Neutrophil (primary cell): ENCODE results near the gene UBE2D2.
"Not testable (repeated sequence)": the region's sequence is repeated elsewhere in the genome, so short reads cannot be mapped to it uniquely, and the experiment has no call there.

ENCODE experiments used
- H3K27ac ChIP-seq: fragments of 200-600 bp; sonication (generic); 2 replicates; pipeline ENCODE4 v1.5.1; 2016; ENCODE audit warnings: mild to moderate bottlenecking, moderate library complexity
- H3K27me3 ChIP-seq: fragments of 200-600 bp; sonication (generic); 2 replicates; pipeline ENCODE4 v1.6.0; 2016; ENCODE audit warnings: mild to moderate bottlenecking
- H3K36me3 ChIP-seq: fragments of 200-600 bp; sonication (generic); 2 replicates; pipeline ENCODE4 v1.5.1; 2017
- H3K4me1 ChIP-seq, 2 experiments: fragments of 200-600 bp in 1 of 2; sonication (generic) in 1 of 2; 1 replicate in 1 of 2; 2 replicates in 1 of 2; pipeline versions ENCODE4 v1.5.1 to v1.6.1; 2013 to 2016; ENCODE audit warnings: low read depth in 1 of 2, low read length in 1 of 2, mild to moderate bottlenecking in 1 of 2, moderate library complexity in 1 of 2; ENCODE audit not compliant: control insufficient read depth in 1 of 2, insufficient read depth in 1 of 2
- H3K4me3 ChIP-seq, 2 experiments: fragments of 200-600 bp in 1 of 2; sonication (generic) in 1 of 2; 1 replicate in 1 of 2; 2 replicates in 1 of 2; pipeline ENCODE4 v1.5.1; 2013 to 2016; ENCODE audit warnings: low read depth in 1 of 2, low read length in 1 of 2, mild to moderate bottlenecking in 1 of 2, moderate library complexity in 1 of 2
- H3K9me3 ChIP-seq: fragments of 200-600 bp; sonication (generic); 2 replicates; pipeline ENCODE4 v1.5.1; 2016
- CTCF ChIP-seq: fragments of 200-600 bp; sonication (generic); IDR thresholded peaks from 2 replicates; pipeline ENCODE4 v1.5.1; 2016; ENCODE audit warnings: antibody characterized with exemption

The UBE2D2 gene

GRCh38 chr5:139578325-139578724 lies 17.2 kb downstream of the UBE2D2 start:
- peaks cover 10 to 12% of the 10 kb centered on the region in 2 experiments for H3K4me1 ChIP-seq

GRCh38 chr5:139582181-139582580 lies 21.0 kb downstream of the UBE2D2 start:
- not testable (repeated sequence) for H3K27ac ChIP-seq, H3K9me3 ChIP-seq, H3K36me3 ChIP-seq, H3K27me3 ChIP-seq, H3K4me3 ChIP-seq
- peaks cover 8 to 10% of the 10 kb centered on the region in 2 experiments for H3K4me1 ChIP-seq

More at GRCh38 chr5:139578325-139578724, 17.2 kb downstream of the UBE2D2 start:
- no peaks in the 10 kb centered on the region for H3K36me3 ChIP-seq
- H3K27me3 ChIP-seq = no peaks in the 10 kb centered on the region
- H3K27ac ChIP-seq = no peak overlapping the region
- H3K4me3 ChIP-seq = no peak overlapping the region
- TF ChIP-seq CTCF = no peak
- H3K9me3 ChIP-seq = no peaks in the 10 kb centered on the region

- no peak overlapping the region for H3K27ac ChIP-seq
- peaks cover 5% of the 10 kb centered on the region for H3K36me3 ChIP-seq
Measured at GRCh38 chr5:139584137-139584536, 23.0 kb downstream of the UBE2D2 start.

GRCh38 chr5:139588116-139588515 lies 27.0 kb downstream of the UBE2D2 start:
- H3K4me3 ChIP-seq, H3K36me3 ChIP-seq, H3K27me3 ChIP-seq, H3K9me3 ChIP-seq: not testable (repeated sequence)
- Histone ChIP-seq H3K27ac (peak overlapping the region; percentile 77), H3K4me1 (peaks cover 13 to 24% of the 10 kb centered on the region in 2 experiments)

More at GRCh38 chr5:139584137-139584536, 23.0 kb downstream of the UBE2D2 start:
- Histone ChIP-seq H3K27me3 (no peaks in the 10 kb centered on the region), H3K4me3 (no peak overlapping the region), H3K4me1 (peaks cover 0 to 6% of the 10 kb centered on the region in 2 experiments), H3K9me3 (no peaks in the 10 kb centered on the region)
- no peak for TF ChIP-seq CTCF

- no peak for TF ChIP-seq CTCF
- H3K36me3 ChIP-seq = peaks cover 5% of the 10 kb centered on the region
- no peaks in the 10 kb centered on the region for H3K9me3 ChIP-seq
- peak overlapping the region; percentile 77 for H3K27ac ChIP-seq
- no peaks in the 10 kb centered on the region for H3K27me3 ChIP-seq
- H3K4me1 ChIP-seq = peaks cover 13 to 24% of the 10 kb centered on the region in 2 experiments
- H3K4me3 ChIP-seq = no peak overlapping the region
Measured at GRCh38 chr5:139588962-139589361, 27.8 kb downstream of the UBE2D2 start.

GRCh38 chr5:139592289-139592688 lies 31.1 kb downstream of the UBE2D2 start:
- H3K4me3 ChIP-seq = no peak overlapping the region
- H3K9me3 ChIP-seq = no peaks in the 10 kb centered on the region
- H3K4me1 ChIP-seq = peaks cover 13 to 24% of the 10 kb centered on the region in 2 experiments
- H3K36me3 ChIP-seq = no peaks in the 10 kb centered on the region
- no peaks in the 10 kb centered on the region for H3K27me3 ChIP-seq
- no peak for TF ChIP-seq CTCF
- H3K27ac ChIP-seq = peak overlapping the region; percentile 31

GRCh38 chr5:139593076-139593475 lies 31.9 kb downstream of the UBE2D2 start:
- not testable (repeated sequence) for H3K27me3 ChIP-seq, H3K4me3 ChIP-seq, H3K9me3 ChIP-seq, H3K27ac ChIP-seq, H3K36me3 ChIP-seq
- peaks cover 13 to 24% of the 10 kb centered on the region in 2 experiments for H3K4me1 ChIP-seq
